T-cell (primary cell): ENCODE measurements around the gene NELFA. TPM values are rescaled to one million over a fixed set of nuclear protein-coding genes. Genes with fewer than 3 reads are reported as not detected.

Experiments
- ATAC-seq, 4 experiments: fragments of 200-7000 bp in 3 of 4; fragments of 150-1000 bp in 1 of 4; cut with Tn5 transposase; replicated peaks in 1 of 4; 1 replicate in 3 of 4; 2 replicates in 1 of 4; pipeline ENCODE4 v1.10.0; 2021; ENCODE audit warnings: moderate library complexity in 3 of 4, mild to moderate bottlenecking in 2 of 4, moderate number of reproducible peaks in 1 of 4
- CTCF ChIA-PET, 2 donors: fragments of 300-600 bp; sonication (Branson Sonifier 250); formaldehyde crosslinking; loops; one replicate each; lab custom pipeline; 2022; ENCODE audit warnings: antibody characterized with exemption in 2 of 2; lab: Charles Lee
- POLR2A ChIA-PET, 2 donors: fragments of 300-600 bp; sonication (Branson Sonifier 250); formaldehyde crosslinking; loops; one replicate each; lab custom pipeline; 2022; ENCODE audit warnings: antibody characterized with exemption in 2 of 2; lab: Charles Lee
- DNase-seq, 35 experiments: peaks; one replicate each; pipeline versions ENCODE4 v3.0.0 to v3.0.0-alpha.2; 2013 to 2023
- H3K27ac ChIP-seq: one replicate; pipeline ENCODE4 v1.5.1; 2013; ENCODE audit warnings: low read length
- H3K27me3 ChIP-seq, 2 experiments: replicated peaks in 1 of 2; 1 replicate in 1 of 2; 2 replicates in 1 of 2; pipeline versions ENCODE4 v1.6.1 to v1.7.0; 2013; ENCODE audit warnings: low read length in 1 of 2, mixed read lengths in 1 of 2; ENCODE audit not compliant: control insufficient read depth in 2 of 2, insufficient read depth in 2 of 2; ENCODE audit errors: extremely low read depth in 1 of 2
- H3K36me3 ChIP-seq, 2 donors: 1 replicate in 1 of 2; 2 replicates in 1 of 2; pipeline versions ENCODE4 v1.6.1 to v1.7.0; 2013; ENCODE audit warnings: low read length in 1 of 2; ENCODE audit not compliant: control insufficient read depth in 2 of 2, insufficient read depth in 1 of 2; ENCODE audit errors: extremely low read depth in 1 of 2
- H3K4me1 ChIP-seq, 2 experiments: 1 replicate in 1 of 2; 2 replicates in 1 of 2; pipeline versions ENCODE4 v1.6.1 to v1.7.0; 2013; ENCODE audit warnings: low read length in 2 of 2, mixed read lengths in 1 of 2; ENCODE audit not compliant: insufficient read depth in 2 of 2, control insufficient read depth in 1 of 2; ENCODE audit errors: extremely low read depth in 1 of 2
- H3K4me3 ChIP-seq, 2 donors: 1 replicate in 1 of 2; 2 replicates in 1 of 2; pipeline versions ENCODE4 v1.5.1 to v1.7.0; 2013; ENCODE audit warnings: mild to moderate bottlenecking in 2 of 2, low read length in 1 of 2, moderate library complexity in 1 of 2; ENCODE audit not compliant: control insufficient read depth in 1 of 2; ENCODE audit errors: extremely low read depth in 1 of 2
- H3K9me3 ChIP-seq: 2 replicates; pipeline ENCODE4 v1.7.0; 2013
- H3K27ac Mint-ChIP-seq, 2 donors: one replicate each; pipeline ENCODE4 v1.8.0; 2020 to 2021; ENCODE audit warnings: mild to moderate bottlenecking in 2 of 2, mixed read lengths in 2 of 2
- H3K27me3 Mint-ChIP-seq, 2 donors: one replicate each; pipeline ENCODE4 v1.8.0; 2021 to 2022; ENCODE audit warnings: mixed read lengths in 2 of 2
- H3K36me3 Mint-ChIP-seq: one replicate; pipeline ENCODE4 v1.8.0; 2021; ENCODE audit warnings: mixed read lengths
- H3K4me1 Mint-ChIP-seq, 3 donors: one replicate each; pipeline ENCODE4 v1.8.0; 2020 to 2022; ENCODE audit warnings: mixed read lengths in 3 of 3, mild to moderate bottlenecking in 1 of 3
- H3K4me3 Mint-ChIP-seq, 3 donors: one replicate each; pipeline ENCODE4 v1.8.0; 2020 to 2022; ENCODE audit warnings: mild to moderate bottlenecking in 3 of 3, mixed read lengths in 3 of 3, moderate library complexity in 3 of 3
- H3K9me3 Mint-ChIP-seq, 3 donors: one replicate each; pipeline ENCODE4 v1.8.0; 2020 to 2022; ENCODE audit warnings: mixed read lengths in 3 of 3
- WGBS: methylation state at CpG from one replicate; pipeline ENCODE4 v1.1.5; 2013; ENCODE audit warnings: missing lambda C conversion rate; ENCODE audit not compliant: insufficient coverage; 5-methylcytosine and 5-hydroxymethylcytosine counted together
- total RNA-seq, 35 experiments: library from RNA in 6 of 35; stranded (reverse) in 6 of 35; fragments of 120-200 nt in 1 of 35; gene quantifications; one replicate each; pipeline versions ENCODE4 v1.2.1 to v1.2.4 and lab custom pipeline; 2013 to 2026

Gene NELFA
- total RNA-seq, 5 donors from 2014 or later (not counting 1 experiment from before 2014, with no cell fraction given), result 40.7 to 55.1 (median 46.2) TPM

- Mint-ChIP-seq H3K4me1 (no peaks in the 10 kb centered on the region), H3K4me3 (no peak overlapping the region), H3K9me3 (no peaks in the 10 kb centered on the region), H3K36me3 (peaks cover 33% of the 10 kb centered on the region), H3K27me3 (no peaks in the 10 kb centered on the region), H3K27ac (no peak overlapping the region)
- Histone ChIP-seq H3K4me1 (no peaks in the 10 kb centered on the region), H3K27ac (no peak overlapping the region), H3K27me3 (no peaks in the 10 kb centered on the region), H3K9me3 (no peaks in the 10 kb centered on the region), H3K4me3 (no peak overlapping the region), H3K36me3 (peaks cover 16 to 55% of the 10 kb centered on the region in 2 donors)
- no peak for ATAC-seq
- DNase-seq, result no peak
- CTCF ChIA-PET, result no interaction called here
- 79% methylated on average over 13 of the region's 14 CpGs for WGBS
- POLR2A ChIA-PET, result no interaction called here
Measured at GRCh38 chr4:1975391-1975801, 33.4 kb downstream of the NELFA start.

DNA sequence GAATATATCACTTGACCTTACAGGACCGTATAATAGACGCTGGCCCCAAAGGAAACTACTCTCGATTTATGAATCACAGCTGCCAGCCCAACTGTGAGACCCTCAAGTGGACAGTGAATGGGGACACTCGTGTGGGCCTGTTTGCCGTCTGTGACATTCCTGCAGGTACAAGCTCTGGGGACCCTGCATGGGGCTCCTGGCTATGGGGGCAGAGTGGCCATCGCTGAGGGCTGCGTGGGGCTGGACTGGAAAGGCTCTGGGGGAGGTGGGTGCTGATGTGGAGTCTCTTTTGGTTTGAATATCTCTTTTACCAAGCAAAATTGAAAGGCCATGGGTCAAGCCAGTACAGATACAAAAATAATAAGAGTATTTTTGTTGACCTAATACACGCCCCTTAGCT lies 33.9 kb downstream of the NELFA start:
- no peak overlapping the region for H3K27ac Mint-ChIP-seq
- ChIA-PET CTCF (no interaction called here), POLR2A (no interaction called here)
- H3K9me3 Mint-ChIP-seq, result no peaks in the 10 kb centered on the region
- H3K4me3 ChIP-seq, result no peak overlapping the region
- no peak overlapping the region for H3K27ac ChIP-seq
- ATAC-seq (no peak), DNase-seq (no peak)
- H3K4me1 Mint-ChIP-seq, result no peaks in the 10 kb centered on the region
- no peaks in the 10 kb centered on the region for H3K27me3 Mint-ChIP-seq
- H3K4me1 ChIP-seq, result no peaks in the 10 kb centered on the region
- H3K36me3 ChIP-seq, result peaks cover 15 to 49% of the 10 kb centered on the region in 2 donors
- over 99% methylated on average over 6 of the region's 8 CpGs for WGBS
- no peaks in the 10 kb centered on the region for H3K27me3 ChIP-seq
- peaks cover 30% of the 10 kb centered on the region for H3K36me3 Mint-ChIP-seq
- no peak overlapping the region for H3K4me3 Mint-ChIP-seq
- H3K9me3 ChIP-seq, result no peaks in the 10 kb centered on the region

DNA sequence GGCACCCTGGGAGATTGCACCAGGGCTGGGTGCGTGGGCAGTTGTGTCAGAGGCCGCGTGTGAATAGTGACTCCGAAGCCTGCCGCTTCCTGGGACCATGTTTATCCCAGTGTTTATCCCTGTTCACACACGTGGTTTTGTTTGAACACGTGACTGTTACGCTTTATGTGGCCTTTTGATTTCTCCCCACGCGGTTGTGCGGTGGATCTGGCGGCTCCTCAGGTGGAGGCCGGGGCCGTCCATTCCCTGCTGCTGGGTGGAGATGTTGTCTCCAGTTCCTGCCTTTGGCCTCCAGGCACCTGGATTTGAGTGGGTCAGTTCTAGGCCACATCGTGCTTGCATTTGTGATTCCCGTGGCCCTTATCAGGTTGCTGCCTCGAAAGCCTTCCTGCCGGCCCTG lies 35.1 kb downstream of the NELFA start:
- no peak for ATAC-seq
- ChIA-PET POLR2A (interaction anchor here in 1 of 2 donors (0.7 kb wide), 1 partner anchor 82 kb away, joined by 3 read pairs; no protein-coding TSS in a partner anchor), CTCF (no interaction called here)
- WGBS, result 96% methylated on average over 16 of the region's 18 CpGs
- H3K27ac Mint-ChIP-seq, result no peak overlapping the region
- no peaks in the 10 kb centered on the region for H3K4me1 Mint-ChIP-seq
- Histone ChIP-seq H3K4me3 (no peak overlapping the region), H3K36me3 (peaks cover 12 to 41% of the 10 kb centered on the region in 2 donors), H3K9me3 (no peaks in the 10 kb centered on the region), H3K27ac (no peak overlapping the region), H3K27me3 (no peaks in the 10 kb centered on the region), H3K4me1 (no peaks in the 10 kb centered on the region)
- H3K27me3 Mint-ChIP-seq, result no peaks in the 10 kb centered on the region
- peaks cover 27% of the 10 kb centered on the region for H3K36me3 Mint-ChIP-seq
- no peaks in the 10 kb centered on the region for H3K9me3 Mint-ChIP-seq
- no peak overlapping the region for H3K4me3 Mint-ChIP-seq
- no peak for DNase-seq

DNA sequence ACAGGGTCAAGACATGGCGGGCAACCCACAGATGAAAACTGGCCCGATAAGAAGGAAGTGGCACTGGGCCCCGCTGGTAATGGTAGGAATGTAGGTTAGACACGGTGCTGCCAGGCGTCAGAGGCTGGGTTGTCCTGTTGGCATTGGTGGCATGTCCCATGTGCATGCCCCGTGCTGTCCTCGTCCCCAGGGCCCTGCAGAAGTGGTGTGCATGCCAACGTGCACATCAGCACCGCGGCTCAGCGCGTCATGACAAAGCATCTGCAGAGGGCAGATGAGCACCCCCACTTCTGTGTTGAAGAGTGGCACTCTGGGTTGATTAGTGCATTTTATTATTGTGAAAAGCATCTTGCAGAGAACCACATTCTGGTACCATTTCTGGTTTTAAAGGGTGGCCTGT lies 35.6 kb downstream of the NELFA start:
- Histone ChIP-seq H3K27ac (no peak overlapping the region), H3K27me3 (no peaks in the 10 kb centered on the region), H3K4me1 (no peaks in the 10 kb centered on the region), H3K9me3 (no peaks in the 10 kb centered on the region), H3K4me3 (no peak overlapping the region), H3K36me3 (peaks cover 8 to 38% of the 10 kb centered on the region in 2 donors)
- Mint-ChIP-seq H3K27ac (no peak overlapping the region), H3K27me3 (no peaks in the 10 kb centered on the region), H3K4me3 (no peak overlapping the region), H3K9me3 (no peaks in the 10 kb centered on the region), H3K4me1 (no peaks in the 10 kb centered on the region), H3K36me3 (peaks cover 25% of the 10 kb centered on the region)
- ChIA-PET POLR2A (no interaction called here), CTCF (no interaction called here)
- 98% methylated on average over 5 of the region's 12 CpGs for WGBS
- ATAC-seq (no peak), DNase-seq (no peak)

DNA sequence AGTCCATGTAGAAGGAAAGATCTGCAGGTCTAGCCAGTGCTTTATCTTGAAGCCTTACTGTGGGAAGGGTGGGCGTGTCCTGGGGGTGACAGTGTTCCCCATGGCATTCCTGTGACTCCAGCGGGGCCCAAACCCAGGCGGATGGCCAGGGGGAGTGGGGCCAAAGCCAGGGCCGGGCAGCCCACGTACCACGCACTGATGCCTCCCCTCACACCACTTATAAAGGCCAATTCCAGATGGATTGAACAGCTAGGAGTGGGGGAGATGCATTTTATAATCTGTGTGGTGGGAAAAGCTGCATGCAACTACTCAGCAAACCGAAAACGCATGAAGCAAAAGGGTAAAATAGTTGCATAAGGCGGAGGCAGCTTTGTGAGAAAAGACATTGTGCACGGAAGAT lies 36.4 kb downstream of the NELFA start:
- H3K4me1 ChIP-seq, result no peaks in the 10 kb centered on the region
- peaks cover 21% of the 10 kb centered on the region for H3K36me3 Mint-ChIP-seq
- H3K27ac Mint-ChIP-seq, result no peak overlapping the region
- no peak overlapping the region for H3K4me3 Mint-ChIP-seq
- DNase-seq (no peak), ATAC-seq (no peak)
- no peaks in the 10 kb centered on the region for H3K9me3 ChIP-seq
- ChIA-PET POLR2A (no interaction called here), CTCF (no interaction called here)
- no peaks in the 10 kb centered on the region for H3K27me3 ChIP-seq
- 94% methylated on average over 3 of the region's 10 CpGs for WGBS
- H3K36me3 ChIP-seq, result peaks cover 8 to 36% of the 10 kb centered on the region in 2 donors
- no peaks in the 10 kb centered on the region for H3K27me3 Mint-ChIP-seq
- no peaks in the 10 kb centered on the region for H3K9me3 Mint-ChIP-seq
- no peaks in the 10 kb centered on the region for H3K4me1 Mint-ChIP-seq
- no peak overlapping the region for H3K4me3 ChIP-seq
- H3K27ac ChIP-seq, result no peak overlapping the region

GRCh38 chr4:1971456-1972200 lies 37.1 kb downstream of the NELFA start:
- 100% methylated on average over 10 of the region's 16 CpGs for WGBS
- Histone ChIP-seq H3K27me3 (no peaks in the 10 kb centered on the region), H3K9me3 (no peaks in the 10 kb centered on the region), H3K36me3 (peaks cover 8 to 29% of the 10 kb centered on the region in 2 donors), H3K27ac (no peak overlapping the region), H3K4me1 (no peaks in the 10 kb centered on the region), H3K4me3 (no peak overlapping the region)
- ChIA-PET POLR2A (no interaction called here), CTCF (no interaction called here)
- no peaks in the 10 kb centered on the region for H3K27me3 Mint-ChIP-seq
- H3K36me3 Mint-ChIP-seq, result peaks cover 18% of the 10 kb centered on the region
- no peaks in the 10 kb centered on the region for H3K9me3 Mint-ChIP-seq
- no peak for ATAC-seq
- H3K4me1 Mint-ChIP-seq, result no peaks in the 10 kb centered on the region
- H3K27ac Mint-ChIP-seq, result no peak overlapping the region
- DNase-seq, result no peak
- no peak overlapping the region for H3K4me3 Mint-ChIP-seq
